H9 (cell line): ENCODE results near the gene KIF21B. TPM values are rescaled to one million over a fixed set of nuclear protein-coding genes. Genes with fewer than 3 reads are reported as not detected.

ENCODE experiments used
- DNase-seq: peaks from one replicate; pipeline ENCODE4 v3.0.0-alpha.2; 2017
- H2AFZ ChIP-seq: one replicate; pipeline ENCODE4 v1.6.1; 2013; ENCODE audit warnings: mild to moderate bottlenecking, low read length, control low read depth, moderate library complexity
- H2AK5ac ChIP-seq: 2 replicates; pipeline ENCODE4 v1.6.1; 2013; ENCODE audit warnings: low read length, control low read depth, mixed read lengths; ENCODE audit not compliant: insufficient read length
- H2BK120ac ChIP-seq: one replicate; pipeline ENCODE4 v1.6.1; 2013; ENCODE audit warnings: low read depth, mild to moderate bottlenecking, low read length, control low read depth, inconsistent platforms; ENCODE audit not compliant: poor library complexity, severe bottlenecking
- H2BK12ac ChIP-seq: 2 replicates; pipeline ENCODE4 v1.6.1; 2013; ENCODE audit warnings: low read length, control low read depth, mixed read lengths, low read depth; ENCODE audit not compliant: insufficient read length
- H2BK15ac ChIP-seq: 2 replicates; pipeline ENCODE4 v1.6.1; 2013; ENCODE audit warnings: low read depth, low read length, control low read depth
- H2BK20ac ChIP-seq: one replicate; pipeline ENCODE4 v1.6.1; 2013; ENCODE audit warnings: low read depth, mild to moderate bottlenecking, low read length, control low read depth, inconsistent platforms; ENCODE audit not compliant: poor library complexity, severe bottlenecking
- H2BK5ac ChIP-seq: 2 replicates; pipeline ENCODE4 v1.6.1; 2013; ENCODE audit warnings: low read length, control low read depth, mixed read lengths; ENCODE audit not compliant: insufficient read length
- H3K14ac ChIP-seq: 2 replicates; pipeline ENCODE4 v1.6.1; 2013; ENCODE audit warnings: low read length, control low read depth; ENCODE audit not compliant: insufficient read depth
- H3K18ac ChIP-seq: 2 replicates; pipeline ENCODE4 v1.6.1; 2013; ENCODE audit warnings: low read depth, mild to moderate bottlenecking, mixed read lengths, low read length, control low read depth; ENCODE audit not compliant: insufficient read length
- H3K23ac ChIP-seq: 2 replicates; pipeline ENCODE4 v1.6.1; 2013; ENCODE audit warnings: low read length, control low read depth, mixed read lengths, low read depth; ENCODE audit not compliant: insufficient read length
- H3K23me2 ChIP-seq: 2 replicates; pipeline ENCODE4 v1.6.1; 2013; ENCODE audit warnings: low read depth, mild to moderate bottlenecking, mixed read lengths, low read length, control low read depth; ENCODE audit not compliant: insufficient read length, poor library complexity, severe bottlenecking
- H3K27ac ChIP-seq: 2 replicates; pipeline ENCODE4 v1.5.1; 2013; ENCODE audit warnings: low read length, control low read depth, mixed read lengths, low read depth; ENCODE audit not compliant: insufficient read length
- H3K27me3 ChIP-seq: 2 replicates; pipeline ENCODE4 v1.6.1; 2013; ENCODE audit warnings: low read length, control low read depth, inconsistent platforms; ENCODE audit not compliant: insufficient read depth
- H3K4ac ChIP-seq: 2 replicates; pipeline ENCODE4 v1.6.1; 2013; ENCODE audit warnings: low read depth, mild to moderate bottlenecking, control low read depth, inconsistent platforms, low read length, moderate library complexity
- H3K4me1 ChIP-seq: 2 replicates; pipeline ENCODE4 v1.6.1; 2013; ENCODE audit warnings: low read length, control low read depth, inconsistent platforms; ENCODE audit not compliant: insufficient read depth
- H3K4me2 ChIP-seq: 2 replicates; pipeline ENCODE4 v1.6.1; 2013; ENCODE audit warnings: low read length, control low read depth, mixed read lengths; ENCODE audit not compliant: insufficient read length, insufficient read depth
- H3K56ac ChIP-seq: 2 replicates; pipeline ENCODE4 v1.6.1; 2013; ENCODE audit warnings: low read depth, mild to moderate bottlenecking, mixed read lengths, low read length, control low read depth; ENCODE audit not compliant: insufficient read length
- H3K79me1 ChIP-seq: 2 replicates; pipeline ENCODE4 v1.6.1; 2013; ENCODE audit warnings: low read depth, mild to moderate bottlenecking, moderate library complexity, low read length, control low read depth, inconsistent platforms; ENCODE audit not compliant: insufficient read depth, poor library complexity, severe bottlenecking
- H3K79me2 ChIP-seq: 2 replicates; pipeline ENCODE4 v1.6.1; 2013; ENCODE audit warnings: low read length, control low read depth, inconsistent platforms; ENCODE audit not compliant: insufficient read depth
- H3K9ac ChIP-seq: 2 replicates; pipeline ENCODE4 v1.6.1; 2013; ENCODE audit warnings: low read length, control low read depth, mixed read lengths; ENCODE audit not compliant: insufficient read length; ENCODE audit errors: extremely low read depth
- H3K9me3 ChIP-seq: one replicate; pipeline ENCODE4 v1.6.1; 2013; ENCODE audit warnings: low read depth, low read length, inconsistent platforms; ENCODE audit not compliant: control insufficient read depth
- H3T11ph ChIP-seq: one replicate; pipeline ENCODE4 v1.6.1; 2013; ENCODE audit warnings: mild to moderate bottlenecking, low read length, control low read depth, inconsistent platforms
- H4K20me1 ChIP-seq: one replicate; pipeline ENCODE4 v1.6.1; 2013; ENCODE audit not compliant: control insufficient read depth, insufficient read length, insufficient read depth
- H4K5ac ChIP-seq: 2 replicates; pipeline ENCODE4 v1.6.1; 2013; ENCODE audit warnings: low read depth, mild to moderate bottlenecking, mixed read lengths, low read length, control low read depth; ENCODE audit not compliant: insufficient read length
- H4K8ac ChIP-seq: replicated peaks from 2 replicates; pipeline ENCODE4 v1.6.1; 2013; ENCODE audit warnings: low read length, control low read depth, mixed read lengths, low read depth; ENCODE audit not compliant: insufficient read length
- H4K91ac ChIP-seq: 2 replicates; pipeline ENCODE4 v1.6.1; 2013; ENCODE audit warnings: low read depth, mild to moderate bottlenecking, moderate library complexity, mixed read lengths, low read length, control low read depth; ENCODE audit not compliant: insufficient read length
- H3K27ac Mint-ChIP-seq, 3 experiments: 2 replicates in 2 of 3; 3 replicates in 1 of 3; pipeline ENCODE4 v1.8.0; 2020 to 2021; ENCODE audit warnings: mixed read lengths in 3 of 3, mild to moderate bottlenecking in 1 of 3, moderate library complexity in 1 of 3
- H3K27me3 Mint-ChIP-seq: 2 replicates; pipeline ENCODE4 v1.8.0; 2021; ENCODE audit warnings: low read depth, mild to moderate bottlenecking, moderate library complexity, mixed read lengths
- H3K36me3 Mint-ChIP-seq, 3 experiments: 2 replicates in 2 of 3; 3 replicates in 1 of 3; pipeline ENCODE4 v1.8.0; 2020 to 2021; ENCODE audit warnings: low read depth in 3 of 3, mixed read lengths in 3 of 3; ENCODE audit not compliant: insufficient read depth in 1 of 3
- H3K4me1 Mint-ChIP-seq, 2 experiments: 2 replicates each; pipeline ENCODE4 v1.8.0; 2020; ENCODE audit warnings: mixed read lengths in 2 of 2
- H3K4me3 Mint-ChIP-seq, 2 experiments: 2 replicates in 1 of 2; 3 replicates in 1 of 2; pipeline ENCODE4 v1.8.0; 2020 to 2021; ENCODE audit warnings: mild to moderate bottlenecking in 2 of 2, mixed read lengths in 2 of 2, moderate library complexity in 1 of 2
- H3K9me3 Mint-ChIP-seq, 2 experiments: 2 replicates in 1 of 2; 3 replicates in 1 of 2; pipeline ENCODE4 v1.8.0; 2020; ENCODE audit warnings: mild to moderate bottlenecking in 2 of 2, mixed read lengths in 2 of 2, moderate library complexity in 1 of 2
- CTCF ChIP-seq: fragments of 200-600 bp; sonication (generic); conservative IDR thresholded peaks from 3 replicates; pipeline ENCODE4 v1.8.0; 2021; ENCODE audit warnings: antibody characterized with exemption, mild to moderate bottlenecking
- WGBS: extraction: QIAGEN DNeasy Blood & Tissue Kit; methylation state at CpG from one replicate; pipeline ENCODE4 v1.1.7; 2013; ENCODE audit warnings: missing lambda C conversion rate, low lambda C conversion rate, mixed read lengths; ENCODE audit not compliant: insufficient read length; ENCODE audit errors: extremely low coverage; 5-methylcytosine and 5-hydroxymethylcytosine counted together
- total RNA-seq: library from RNA; stranded (reverse); gene quantifications from 2 replicates; pipeline ENCODE4 v1.2.1, GENCODE V29; 2021

KIF21B gene
- total RNA-seq, 1 experiment from 2014 or later = 7.5 TPM

- H3K27me3 ChIP-seq = no peaks in the 10 kb centered on the region
- no peak overlapping the region for H3K27ac ChIP-seq
- H3K18ac ChIP-seq = no peak overlapping the region
- no peak overlapping the region for H2AK5ac ChIP-seq
- peaks cover 10 to 21% of the 10 kb centered on the region in 2 experiments for H3K4me1 Mint-ChIP-seq
- H4K5ac ChIP-seq = no peak overlapping the region
- no peak overlapping the region; the same call in 1 of the 2 replicates for H3K14ac ChIP-seq
- DNase-seq = no peak
- no peak overlapping the region for H4K8ac ChIP-seq
- no peaks in the 10 kb centered on the region for H3K36me3 Mint-ChIP-seq
- no peak overlapping the region for H2BK120ac ChIP-seq
- H3K27me3 Mint-ChIP-seq = peaks cover 2% of the 10 kb centered on the region; the same call in 1 of the 2 replicates
- WGBS = no CpG with 5 or more reads among the region's 2 CpGs
- no peaks in the 10 kb centered on the region for H3K9me3 ChIP-seq
- H3K23ac ChIP-seq = no peak overlapping the region
- no peak overlapping the region for H2BK15ac ChIP-seq
- no peak for TF ChIP-seq CTCF
- H3K56ac ChIP-seq = no peak overlapping the region
- H3K4me2 ChIP-seq = no peak overlapping the region
- no peak overlapping the region for H3T11ph ChIP-seq
- no peak overlapping the region for H2BK20ac ChIP-seq
- no peak overlapping the region for H3K9ac ChIP-seq
- H2BK5ac ChIP-seq = no peak overlapping the region
- no peak overlapping the region for H2BK12ac ChIP-seq
- H3K79me1 ChIP-seq = no peaks in the 10 kb centered on the region
- H2AFZ ChIP-seq = no peak overlapping the region
- H3K9me3 Mint-ChIP-seq = no peaks in the 10 kb centered on the region
- no peaks in the 10 kb centered on the region for H3K23me2 ChIP-seq
- H3K27ac Mint-ChIP-seq = no peak overlapping the region
- H4K20me1 ChIP-seq = no peaks in the 10 kb centered on the region
- no peak overlapping the region for H3K4ac ChIP-seq
- H3K4me1 ChIP-seq = peaks cover 3% of the 10 kb centered on the region; the same call in 1 of the 2 replicates
- H4K91ac ChIP-seq = no peak overlapping the region
- H3K79me2 ChIP-seq = no peaks in the 10 kb centered on the region
- no peak overlapping the region for H3K4me3 Mint-ChIP-seq
These were observed 101.1 kb downstream of the KIF21B start for GRCh38 chr1:200922406-200922805.
